Posterior cingulate gyrus (tissue), 11 donors: ENCODE measurements around the gene DENND1A.
"Not testable (repeated sequence)": the region's sequence is repeated elsewhere in the genome, so short reads cannot be mapped to it uniquely, and the experiment has no call there.

Experiments
- DNase-seq, 10 donors: peaks; one replicate each; pipeline versions ENCODE4 v3.0.0 to v3.0.0-alpha.2; 2020 to 2021; ENCODE audit warnings: mixed read lengths in 3 of 10
- intact Hi-C: fragments of 100-400 bp; cut with DNase I; formaldehyde crosslinking; loops from one replicate; pipeline ENCODE4 v1.15.1; 2023

DENND1A gene

GRCh38 chr9:123929870-123930831 lies at the start of gene DENND1A:
DENND1A (minus strand) TSS chr9:123930126; CDS start chr9:123929905, 221 bp downstream.
- intact Hi-C loops: no loop called here
- peak; percentile 77 to 98 (median 87) for DNase-seq

GRCh38 chr9:123978981-123979380 lies 49.1 kb upstream of the DENND1A start:
- intact Hi-C loops: no loop called here
- DNase-seq: no peak

GRCh38 chr9:123976579-123976978 lies 46.7 kb upstream of the DENND1A start:
- intact Hi-C loops: not testable (repeated sequence)
- DNase-seq: peak in 1 of 10 donors; percentile 24

GRCh38 chr9:123975871-123976270 lies 45.9 kb upstream of the DENND1A start:
- intact Hi-C loops: no loop called here
- peak in 1 of 10 donors; percentile 24 for DNase-seq

GRCh38 chr9:123974471-123974870 lies 44.5 kb upstream of the DENND1A start:
- intact Hi-C loops: no loop called here
- DNase-seq: peak in 1 of 10 donors; percentile 62

GRCh38 chr9:123973590-123974223 lies 43.8 kb upstream of the DENND1A start:
- intact Hi-C loops: no loop called here
- peak in 1 of 10 donors; percentile 7 for DNase-seq

GRCh38 chr9:123972618-123973017 lies 42.7 kb upstream of the DENND1A start:
- intact Hi-C loops: no loop called here
- DNase-seq: no peak

GRCh38 chr9:123967323-123967722 lies 37.4 kb upstream of the DENND1A start:
- DNase-seq: no peak
- intact Hi-C loops: no loop called here

- intact Hi-C loops: no loop called here
- no peak for DNase-seq
These were observed 36.1 kb upstream of the DENND1A start for GRCh38 chr9:123965801-123966686.

- no peak for DNase-seq
- intact Hi-C loops: no loop called here
These were observed 34.8 kb upstream of the DENND1A start for GRCh38 chr9:123964761-123965160.

- intact Hi-C loops: no loop called here
- DNase-seq: peak in 1 of 10 donors; percentile 24
These were observed 31.0 kb upstream of the DENND1A start for GRCh38 chr9:123960965-123961364.

GRCh38 chr9:123960366-123960765 lies 30.4 kb upstream of the DENND1A start:
- intact Hi-C loops: no loop called here
- no peak for DNase-seq

GRCh38 chr9:123959787-123960186 lies 29.9 kb upstream of the DENND1A start:
- intact Hi-C loops: no loop called here
- DNase-seq: no peak

- no peak for DNase-seq
- intact Hi-C loops: no loop called here
These were observed 27.8 kb upstream of the DENND1A start for GRCh38 chr9:123957731-123958130.

- DNase-seq: peak in 1 of 10 donors; percentile 44
These were observed 27.3 kb upstream of the DENND1A start for GRCh38 chr9:123957168-123957721.

GRCh38 chr9:123955637-123956036 lies 25.7 kb upstream of the DENND1A start:
- peak in 1 of 10 donors; percentile 21 for DNase-seq
- intact Hi-C loops: no loop called here

More at GRCh38 chr9:123957168-123957721, 27.3 kb upstream of the DENND1A start:
- intact Hi-C loops: no loop called here

GRCh38 chr9:123954518-123955280 lies 24.8 kb upstream of the DENND1A start:
- intact Hi-C loops: no loop called here
- DNase-seq: peak in 1 of 10 donors; percentile 10

- DNase-seq: peak in 1 of 10 donors; percentile 70
- intact Hi-C loops: no loop called here
These were observed 22.9 kb upstream of the DENND1A start for GRCh38 chr9:123952641-123953495.
